ENCODE results near the gene PRKD2.
"Not testable (repeated sequence)": the region's sequence is repeated elsewhere in the genome, so short reads cannot be mapped to it uniquely, and the experiment has no call there.

Gene PRKD2

DNA sequence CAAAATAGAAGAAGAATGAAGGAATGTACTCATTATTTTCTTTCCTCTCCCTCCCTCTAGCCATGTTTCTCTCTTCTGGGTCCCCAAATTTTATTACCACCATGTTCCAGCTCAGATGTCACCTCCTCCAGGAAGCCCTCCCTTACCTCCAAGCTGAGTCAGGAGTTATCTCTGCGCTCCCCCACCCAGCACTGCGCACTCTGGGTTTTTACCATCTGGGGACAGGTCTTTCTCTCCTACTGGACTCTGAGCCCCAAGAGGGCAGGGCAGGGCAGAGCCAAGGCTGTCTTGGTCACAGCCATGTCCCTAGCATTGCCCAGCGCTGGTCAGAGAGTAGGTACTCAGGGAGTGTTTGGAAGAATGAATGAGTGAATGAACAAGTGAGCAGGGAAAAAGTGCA lies 83.8 kb downstream of the PRKD2 start:
- no peak for DNase-seq (ENCODE audit: low read depth in 2 of 2)

DNA sequence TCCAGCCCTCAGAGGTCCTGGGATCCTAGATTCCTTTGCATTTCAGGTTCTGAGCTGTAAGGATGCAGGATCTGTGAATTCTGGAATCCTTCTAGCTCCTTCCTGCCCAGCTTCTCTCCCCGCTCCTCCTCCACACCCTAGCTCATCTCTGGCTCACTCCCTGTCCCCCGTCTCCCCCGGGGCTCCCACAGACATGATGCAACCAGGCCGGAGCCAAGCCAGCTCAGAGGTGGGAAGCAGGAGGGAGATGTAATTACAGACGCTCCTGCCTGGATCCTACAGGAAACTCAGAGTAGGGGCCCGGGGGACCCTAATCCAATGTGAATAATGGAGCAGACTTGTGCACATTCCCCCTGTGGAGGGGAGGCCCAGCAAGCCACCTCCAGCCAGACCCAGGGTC lies 85.4 kb downstream of the PRKD2 start:
- no peak for DNase-seq (ENCODE audit: low read depth in 2 of 2)

DNA sequence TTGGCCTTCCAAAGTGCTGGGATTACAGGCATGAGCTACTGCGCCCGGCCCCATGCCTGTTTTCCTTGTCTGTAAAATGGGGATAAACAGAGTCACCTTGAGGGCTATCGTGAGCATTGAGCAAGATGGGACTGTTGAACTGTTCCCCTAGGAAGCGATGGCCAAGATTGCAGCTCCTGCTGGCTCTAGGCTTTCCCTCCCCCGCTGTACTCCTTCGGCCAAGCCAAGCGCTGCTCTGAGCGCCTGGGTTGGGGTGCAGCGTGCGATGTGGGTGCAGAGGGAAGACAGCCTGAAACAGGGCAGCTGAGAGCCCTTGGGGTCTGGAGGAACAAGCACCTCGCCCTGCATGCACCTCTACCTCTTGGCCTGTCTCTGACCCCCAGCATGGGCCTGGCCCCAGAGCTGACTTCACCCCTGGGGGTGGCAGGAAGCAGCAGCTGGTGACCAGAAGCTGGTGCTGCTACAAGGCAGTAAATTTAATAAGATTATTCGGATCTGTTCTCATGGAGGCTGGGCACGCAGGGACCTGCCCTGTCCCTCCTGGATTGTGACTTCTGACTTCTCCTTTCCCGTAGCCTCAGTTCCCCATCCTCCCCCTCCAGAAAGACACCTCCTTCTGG lies 86.2 kb downstream of the PRKD2 start:
- DNase-seq (ENCODE audit: low read depth in 2 of 2), result no peak

DNA sequence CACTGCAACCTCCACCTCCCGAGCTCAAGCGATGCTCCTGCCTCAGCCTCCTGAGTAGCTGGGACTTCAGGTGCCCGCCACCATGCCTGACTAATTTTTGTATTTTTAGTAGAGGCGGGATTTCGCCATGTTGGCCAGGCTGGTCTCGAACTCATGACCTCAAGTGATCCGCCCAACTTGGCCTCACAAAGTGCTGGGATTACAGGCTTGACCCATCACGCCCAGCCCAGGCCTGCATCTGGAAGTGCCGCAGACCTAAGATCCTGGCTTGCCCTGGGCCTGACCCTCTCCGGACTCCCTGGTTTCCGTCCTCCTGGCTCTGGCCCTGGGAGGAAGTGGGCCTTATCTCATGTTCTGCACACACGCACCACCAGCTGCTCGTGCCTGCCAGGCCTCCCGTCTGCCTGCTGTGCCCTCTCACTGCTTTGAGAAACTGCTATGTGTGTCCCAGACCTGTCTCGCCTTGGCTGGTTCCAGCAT lies 87.3 kb downstream of the PRKD2 start:
- no peak for DNase-seq (ENCODE audit: low read depth in 2 of 2)

DNA sequence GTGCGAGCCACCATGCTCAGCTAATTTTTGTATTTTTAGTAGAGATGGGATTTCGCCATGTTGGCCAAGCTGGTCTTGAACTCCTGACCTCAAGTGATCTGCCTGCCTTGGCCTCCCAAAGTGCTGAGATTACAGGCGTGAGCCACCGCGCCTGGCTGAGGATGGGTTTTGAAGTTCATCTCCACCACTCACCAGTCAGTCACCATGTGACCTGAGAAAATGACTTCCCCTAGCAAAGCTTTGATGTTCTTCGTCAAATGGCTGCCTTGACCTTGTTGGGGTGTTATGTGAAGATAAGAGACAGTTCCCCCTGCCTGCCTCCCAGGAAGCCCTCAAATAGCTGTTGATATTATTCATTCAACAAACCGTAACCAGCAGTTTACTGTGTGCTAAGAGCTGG lies 87.9 kb downstream of the PRKD2 start:
- DNase-seq (ENCODE audit: low read depth in 2 of 2), result not testable (repeated sequence)

DNA sequence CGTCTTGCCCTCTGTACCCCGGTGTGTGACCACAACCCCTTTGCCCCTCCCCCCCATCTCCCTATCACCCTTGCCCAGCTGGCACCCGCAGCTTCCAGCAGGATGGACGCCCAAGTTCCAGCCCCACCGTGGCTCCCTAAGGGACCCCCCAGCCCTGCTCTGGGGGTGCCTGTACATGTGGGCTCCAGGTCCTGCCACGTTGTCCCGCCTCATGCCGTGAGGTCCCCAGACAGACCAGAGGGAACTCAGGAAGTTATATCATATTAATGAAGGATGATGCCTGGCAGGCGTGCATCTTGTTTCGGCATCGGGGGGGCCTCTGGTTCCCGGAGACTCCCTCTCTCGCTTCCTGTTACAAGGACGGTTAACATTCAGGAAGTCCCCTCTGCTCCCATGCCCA lies 90.5 kb downstream of the PRKD2 start:
- no peak for DNase-seq (ENCODE audit: low read depth in 2 of 2)

DNA sequence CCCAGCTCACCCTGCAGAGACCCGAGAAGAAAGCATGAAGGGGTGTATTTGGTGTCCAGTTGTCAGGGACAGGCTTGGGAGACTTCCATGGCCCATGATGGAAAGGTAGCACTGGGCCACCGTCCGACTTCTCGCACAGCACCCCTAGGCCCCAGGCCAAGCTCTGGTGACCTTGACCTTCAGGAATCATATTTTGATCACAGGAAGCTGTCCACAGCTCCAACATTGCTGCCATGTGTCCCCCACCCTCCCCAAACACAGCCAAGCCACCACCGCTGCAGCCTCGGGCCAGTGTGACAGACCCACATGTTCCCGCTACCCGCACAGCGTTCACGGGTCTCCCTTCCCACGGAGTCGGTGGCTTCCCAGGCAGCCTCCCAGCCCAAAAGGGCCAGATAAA lies 91.2 kb downstream of the PRKD2 start:
- DNase-seq (ENCODE audit: low read depth in 2 of 2), result no peak

DNA sequence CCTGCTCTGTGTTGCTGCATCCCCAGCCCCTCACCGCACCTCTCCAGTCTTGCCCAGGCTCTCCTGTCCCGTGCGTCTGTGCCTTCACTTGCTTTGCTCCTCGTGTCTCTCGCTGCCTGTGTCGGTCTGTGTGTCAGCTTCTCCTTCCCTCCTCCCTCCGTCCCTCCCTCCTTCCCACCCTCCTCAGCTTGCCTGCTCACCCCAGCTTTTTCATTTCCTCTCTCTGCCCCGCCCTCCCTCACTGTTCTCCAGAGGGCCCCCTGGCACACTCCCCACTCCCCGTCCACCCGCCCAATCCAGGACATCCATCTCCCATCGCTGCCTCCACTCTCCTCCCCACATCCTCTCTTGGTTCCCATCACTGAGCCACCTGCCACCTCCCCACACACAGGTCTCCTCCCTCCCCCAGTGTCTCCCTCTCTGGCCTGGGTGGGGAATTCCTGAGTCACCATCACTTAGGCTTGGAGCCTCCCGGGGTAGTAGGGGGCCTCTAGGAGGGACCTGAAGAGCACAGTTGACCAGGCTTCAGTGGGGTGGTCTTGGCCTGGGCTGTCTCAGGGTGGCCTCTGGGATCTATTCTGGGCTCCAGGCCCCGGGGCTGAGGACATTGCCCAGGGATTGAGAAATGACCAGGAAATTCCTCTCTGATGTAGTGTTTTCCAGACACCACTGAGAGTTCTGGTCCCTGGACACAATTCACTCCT lies 91.8 kb downstream of the PRKD2 start, which contains the start of gene PTGIR:
Gene PTGIR, minus strand, starts transcription at position 132 of the 704 bp plus-strand sequence. CDS start 864 bp downstream, outside the sequence.
- DNase-seq (ENCODE audit: low read depth in 2 of 2), result peak in 1 of 2 experiments; percentile 50

Measured in fibroblast of skin of left biceps (primary cell).